ENCODE data around the gene EVL. TPM values are rescaled to one million over a fixed set of nuclear protein-coding genes. Genes with fewer than 3 reads are reported as not detected.

The EVL gene
- total RNA-seq, 1 donor from 2014 or later, result 25.2 TPM

GRCh38 chr14:100132161-100132902 lies 67.1 kb downstream of the EVL start:
- peak; percentile 68 for ATAC-seq

GRCh38 chr14:100132903-100133510 lies 67.8 kb downstream of the EVL start:
- no peak for ATAC-seq

GRCh38 chr14:100134586-100134985 lies 69.4 kb downstream of the EVL start:
- no peak for ATAC-seq

- ATAC-seq, result no peak
These were observed 69.9 kb downstream of the EVL start for GRCh38 chr14:100135073-100135472.

- no peak for ATAC-seq
These were observed 70.6 kb downstream of the EVL start for GRCh38 chr14:100135784-100136183.

- no peak for ATAC-seq
These were observed 72.0 kb downstream of the EVL start for GRCh38 chr14:100137173-100137572.

- peak; percentile 7 for ATAC-seq
These were observed 73.0 kb downstream of the EVL start for GRCh38 chr14:100138082-100138787.

GRCh38 chr14:100138955-100139354 lies 73.7 kb downstream of the EVL start:
- no peak for ATAC-seq

GRCh38 chr14:100140452-100141078 lies 75.3 kb downstream of the EVL start:
- no peak for ATAC-seq

- no peak for ATAC-seq
These were observed 75.9 kb downstream of the EVL start for GRCh38 chr14:100141098-100141497.

- peak; percentile 47 for ATAC-seq
These were observed 77.1 kb downstream of the EVL start for GRCh38 chr14:100142073-100143040.

GRCh38 chr14:100143523-100143922 lies 78.3 kb downstream of the EVL start:
- ATAC-seq, result no peak

- no peak for ATAC-seq
These were observed 78.7 kb downstream of the EVL start for GRCh38 chr14:100143934-100144333.

- ATAC-seq, result no peak
These were observed 79.4 kb downstream of the EVL start for GRCh38 chr14:100144645-100144995.

GRCh38 chr14:100144996-100145646 lies 79.9 kb downstream of the EVL start:
- peak; percentile 40 for ATAC-seq

GRCh38 chr14:100145682-100146464 lies 80.7 kb downstream of the EVL start:
- ATAC-seq, result no peak

- ATAC-seq, result no peak
These were observed 81.4 kb downstream of the EVL start for GRCh38 chr14:100146531-100147091.

GRCh38 chr14:100147181-100147631 lies 82.0 kb downstream of the EVL start:
- ATAC-seq, result no peak

- no peak for ATAC-seq
These were observed 82.7 kb downstream of the EVL start for GRCh38 chr14:100147691-100148464.

All from esophagus mucosa (tissue), 1 donor.